NOMO-1 treated with dmso at 0.1 percent for 144 hours (cell line): ENCODE measurements around the gene ACVR1B.

Experiments
- DNase-seq: peaks from one replicate; lab custom pipeline; 2025; ENCODE audit not compliant: unreplicated experiment; lab: John Stamatoyannopoulos, UW

ACVR1B gene

GRCh38 chr12:51942501-51943000 is 8.9 kb upstream of the ACVR1B start:
- no peak for DNase-seq

- DNase-seq: no peak
Observed at GRCh38 chr12:51943346-51943745, 8.2 kb upstream of the ACVR1B start.

GRCh38 chr12:51944608-51945233 is 6.8 kb upstream of the ACVR1B start:
- no peak for DNase-seq

GRCh38 chr12:51947246-51947996 is 4.1 kb upstream of the ACVR1B start:
- no peak for DNase-seq

- DNase-seq: no peak
Observed at GRCh38 chr12:51948066-51948465, 3.4 kb upstream of the ACVR1B start.

GRCh38 chr12:51949342-51950030 is 2.0 kb upstream of the ACVR1B start:
- no peak for DNase-seq

GRCh38 chr12:51950682-51951198 is 759 bp upstream of the ACVR1B start:
- DNase-seq: no peak

GRCh38 chr12:51951843-51952722 is 584 bp downstream of the ACVR1B start:
- DNase-seq: no peak

- no peak for DNase-seq
Observed at GRCh38 chr12:51953089-51953488, 1.6 kb downstream of the ACVR1B start.

GRCh38 chr12:51953864-51954263 is 2.4 kb downstream of the ACVR1B start:
- DNase-seq: no peak

- DNase-seq: peak; percentile 38
Observed at GRCh38 chr12:51954561-51955361, 3.3 kb downstream of the ACVR1B start.

- DNase-seq: no peak
Observed at GRCh38 chr12:51955702-51956101, 4.2 kb downstream of the ACVR1B start.

- DNase-seq: no peak
Observed at GRCh38 chr12:51958542-51958941, 7.0 kb downstream of the ACVR1B start.

- no peak for DNase-seq
Observed at GRCh38 chr12:51959211-51959610, 7.7 kb downstream of the ACVR1B start.

GRCh38 chr12:51959921-51960320 is 8.4 kb downstream of the ACVR1B start:
- no peak for DNase-seq

- DNase-seq: no peak
Observed at GRCh38 chr12:51960488-51960887, 9.0 kb downstream of the ACVR1B start.

GRCh38 chr12:51960890-51961289 is 9.4 kb downstream of the ACVR1B start:
- DNase-seq: no peak

- DNase-seq: no peak
Observed at GRCh38 chr12:51961834-51962233, 10.3 kb downstream of the ACVR1B start.

- no peak for DNase-seq
Observed at GRCh38 chr12:51962737-51963136, 11.2 kb downstream of the ACVR1B start.

- DNase-seq: no peak
Observed at GRCh38 chr12:51963477-51963876, 12.0 kb downstream of the ACVR1B start.
